MM.1S (cell line): ENCODE results near the gene ACAP1.

ENCODE experiments used
- DNase-seq: peaks from one replicate; pipeline ENCODE4 v3.0.0-alpha.2; 2015
- H2AFZ ChIP-seq: fragments of 300-600 bp; sonication (generic); 2 replicates; pipeline ENCODE4 v1.6.0; 2016; ENCODE audit warnings: antibody characterized with exemption, low read length
- H3F3A ChIP-seq: fragments of 300-600 bp; sonication (generic); 2 replicates; pipeline ENCODE4 v1.6.1; 2016; ENCODE audit warnings: mild to moderate bottlenecking, antibody characterized with exemption, low read length, moderate library complexity, mixed read lengths; ENCODE audit not compliant: insufficient read depth
- H3K27ac ChIP-seq: fragments of 300-600 bp; sonication (generic); 2 replicates; pipeline ENCODE4 v1.5.1; 2016; ENCODE audit warnings: mild to moderate bottlenecking, low read length
- H3K27me3 ChIP-seq: fragments of 300-600 bp; sonication (generic); replicated peaks from 2 replicates; pipeline ENCODE4 v1.6.0; 2016; ENCODE audit warnings: low read length; ENCODE audit not compliant: insufficient read depth
- H3K36me3 ChIP-seq: fragments of 300-600 bp; sonication (generic); replicated peaks from 2 replicates; pipeline ENCODE4 v1.6.1; 2016; ENCODE audit warnings: mild to moderate bottlenecking, low read length, mixed read lengths; ENCODE audit not compliant: insufficient read depth
- H3K4me1 ChIP-seq: fragments of 300-600 bp; sonication (generic); 2 replicates; pipeline ENCODE4 v1.6.1; 2016; ENCODE audit warnings: low read length, mixed read lengths
- H3K4me2 ChIP-seq: fragments of 300-600 bp; sonication (generic); 2 replicates; pipeline ENCODE4 v1.6.0; 2016; ENCODE audit warnings: low read depth, low read length
- H3K4me3 ChIP-seq: fragments of 300-600 bp; sonication (generic); 2 replicates; pipeline ENCODE4 v1.5.1; 2016; ENCODE audit warnings: low read length, mixed read lengths
- H3K79me2 ChIP-seq: fragments of 300-600 bp; sonication (generic); 2 replicates; pipeline ENCODE4 v1.6.1; 2016; ENCODE audit warnings: mixed run types, low read length, mixed read lengths
- H3K9ac ChIP-seq: fragments of 300-600 bp; sonication (generic); 2 replicates; pipeline ENCODE4 v1.6.1; 2016; ENCODE audit warnings: low read length, mixed read lengths
- H3K9me2 ChIP-seq: fragments of 300-600 bp; sonication (generic); replicated peaks from 2 replicates; pipeline ENCODE4 v1.6.1; 2016; ENCODE audit warnings: mild to moderate bottlenecking, low read length, mixed read lengths; ENCODE audit not compliant: insufficient read depth
- H3K9me3 ChIP-seq: fragments of 300-600 bp; sonication (generic); replicated peaks from 2 replicates; pipeline ENCODE4 v1.6.1; 2016; ENCODE audit warnings: mild to moderate bottlenecking, low read length, mixed read lengths; ENCODE audit not compliant: insufficient read depth
- H4K20me1 ChIP-seq: fragments of 300-600 bp; sonication (generic); 2 replicates; pipeline ENCODE4 v1.6.1; 2016; ENCODE audit warnings: mild to moderate bottlenecking, low read length, moderate library complexity, mixed read lengths; ENCODE audit not compliant: insufficient read depth
- CTCF ChIP-seq: fragments of 300-600 bp; sonication (generic); IDR thresholded peaks from 2 replicates; pipeline ENCODE4 v1.5.1; 2016; ENCODE audit warnings: antibody characterized with exemption, low read length, mixed read lengths
- EZH2 ChIP-seq: fragments of 300-600 bp; sonication (generic); optimal IDR thresholded peaks from 2 replicates; pipeline ENCODE3; 2017; ENCODE audit warnings: low read depth, mild to moderate bottlenecking, antibody characterized with exemption, low read length, mixed read lengths
- EZH2phosphoT487 ChIP-seq: fragments of 300-600 bp; sonication (generic); IDR thresholded peaks from 2 replicates; pipeline ENCODE4 v1.6.1; 2018; ENCODE audit warnings: antibody characterized with exemption, low read length

ACAP1 gene

GRCh38 chr17:7328840-7329373 lies 7.4 kb upstream of the ACAP1 start, which contains the start of gene NEURL4:
TSS of gene NEURL4 (minus strand) at chr17:7329335. CDS start at chr17:7329312, 23 bp downstream.
- H2AFZ ChIP-seq: peak within 1 kb of the TSS; percentile 93
- H3K79me2 ChIP-seq: peaks cover 18% of the 10 kb centered on the region
- no peaks in the 10 kb centered on the region for H3K27me3 ChIP-seq
- H3K4me3 ChIP-seq: peak within 1 kb of the TSS; percentile 98
- peaks cover 19% of the 10 kb centered on the region for H3K4me1 ChIP-seq
- no peaks in the 10 kb centered on the region for H3K36me3 ChIP-seq
- no peaks in the 10 kb centered on the region for H4K20me1 ChIP-seq
- H3K27ac ChIP-seq: peak within 1 kb of the TSS; percentile 82
- peak within 1 kb of the TSS; percentile 96 for H3K4me2 ChIP-seq
- H3K9ac ChIP-seq: peak within 1 kb of the TSS; percentile 88
- TF ChIP-seq CTCF: peak; percentile 15; the same call in 1 of the 2 replicates
- TF ChIP-seq EZH2phosphoT487: no peak
- peaks cover 9% of the 10 kb centered on the region for H3F3A ChIP-seq
- no peaks in the 10 kb centered on the region for H3K9me2 ChIP-seq
- DNase-seq: peak; percentile 28
- no peaks in the 10 kb centered on the region for H3K9me3 ChIP-seq

- Histone ChIP-seq H3K9me3 (no peaks in the 10 kb centered on the region), H3K4me3 (peak overlapping the region; percentile 98), H3K27me3 (no peaks in the 10 kb centered on the region), H3K36me3 (no peaks in the 10 kb centered on the region), H3K27ac (peak overlapping the region; percentile 82), H3K4me1 (peaks cover 19% of the 10 kb centered on the region), H2AFZ (peak overlapping the region; percentile 93), H3F3A (peaks cover 9% of the 10 kb centered on the region), H3K79me2 (peaks cover 18% of the 10 kb centered on the region), H3K9ac (peak overlapping the region; percentile 88), H4K20me1 (no peaks in the 10 kb centered on the region), H3K4me2 (peak overlapping the region; percentile 82), H3K9me2 (no peaks in the 10 kb centered on the region)
- no peak for TF ChIP-seq EZH2
- no peak for TF ChIP-seq CTCF
- TF ChIP-seq EZH2phosphoT487: no peak
- peak; percentile 99 for DNase-seq
Measured at GRCh38 chr17:7329374-7329996, 6.8 kb upstream of the ACAP1 start.

- Histone ChIP-seq H3K79me2 (peaks cover 18% of the 10 kb centered on the region), H3K4me2 (peak overlapping the region; percentile 82), H3K9me2 (no peaks in the 10 kb centered on the region), H3F3A (peaks cover 9% of the 10 kb centered on the region), H3K4me3 (peak overlapping the region; percentile 98), H3K27ac (peak overlapping the region; percentile 82), H3K36me3 (no peaks in the 10 kb centered on the region), H3K9ac (peak overlapping the region; percentile 88; the same call in 1 of the 2 replicates), H4K20me1 (no peaks in the 10 kb centered on the region), H3K9me3 (no peaks in the 10 kb centered on the region), H3K27me3 (no peaks in the 10 kb centered on the region), H3K4me1 (peaks cover 19% of the 10 kb centered on the region), H2AFZ (peak overlapping the region; percentile 93)
- DNase-seq: peak; percentile 83
- TF ChIP-seq EZH2phosphoT487: no peak
Measured at GRCh38 chr17:7329997-7330637, 6.2 kb upstream of the ACAP1 start.
